Neural cell (in vitro differentiated cells): ENCODE measurements around the gene PSMG1. TPM values are rescaled to one million over a fixed set of nuclear protein-coding genes. Genes with fewer than 3 reads are reported as not detected.
"Not testable (repeated sequence)": the region's sequence is repeated elsewhere in the genome, so short reads cannot be mapped to it uniquely, and the experiment has no call there.

Experiments
- H2AFZ ChIP-seq: fragments of 200-600, 300-800 bp; sonication (generic), shearing (Covaris generic); 2 replicates; pipeline ENCODE4 v1.6.0; 2014; ENCODE audit warnings: low read depth, mild to moderate bottlenecking, antibody characterized with exemption, low read length, moderate library complexity
- H3F3A ChIP-seq: fragments of 200-600 bp; shearing (Covaris generic); 2 replicates; pipeline ENCODE4 v1.6.1; 2016; ENCODE audit warnings: mild to moderate bottlenecking, moderate library complexity, mixed read lengths, antibody characterized with exemption, low read length; ENCODE audit not compliant: insufficient read depth, poor library complexity, severe bottlenecking
- H3K27ac ChIP-seq: fragments of 200-600, 300-800 bp; sonication (generic), shearing (Covaris generic); 2 replicates; pipeline ENCODE4 v1.5.1; 2014; ENCODE audit warnings: mild to moderate bottlenecking, low read length, moderate library complexity
- H3K27me3 ChIP-seq: fragments of 300-800, 200-600 bp; sonication (generic), shearing (Covaris generic); 2 replicates; pipeline ENCODE4 v1.6.0; 2014; ENCODE audit warnings: mild to moderate bottlenecking, low read depth, low read length, moderate library complexity; ENCODE audit not compliant: insufficient read depth
- H3K36me3 ChIP-seq: fragments of 300-800, 200-600 bp; sonication (generic), shearing (Covaris generic); 2 replicates; pipeline ENCODE4 v1.5.1; 2014; ENCODE audit warnings: mild to moderate bottlenecking, antibody characterized with exemption, low read length, moderate library complexity; ENCODE audit not compliant: insufficient read depth
- H3K4me2 ChIP-seq: fragments of 300-800, 200-600 bp; sonication (generic), shearing (Covaris generic); 2 replicates; pipeline ENCODE4 v1.6.0; 2014; ENCODE audit warnings: mild to moderate bottlenecking, low read length
- H3K4me3 ChIP-seq: fragments of 300-800, 200-600 bp; sonication (generic), shearing (Covaris generic); 2 replicates; pipeline ENCODE4 v1.5.1; 2014; ENCODE audit warnings: mild to moderate bottlenecking, low read length, moderate library complexity
- H3K79me2 ChIP-seq: fragments of 200-600 bp; shearing (Covaris generic); replicated peaks from 2 replicates; pipeline ENCODE4 v1.6.0; 2014; ENCODE audit warnings: mild to moderate bottlenecking, low read length, moderate library complexity; ENCODE audit not compliant: insufficient read depth
- H3K9ac ChIP-seq: fragments of 300-800, 200-600 bp; sonication (generic), shearing (Covaris generic); 2 replicates; pipeline ENCODE4 v1.6.1; 2016; ENCODE audit warnings: mild to moderate bottlenecking, low read length, mixed read lengths
- H3K9me2 ChIP-seq: fragments of 200-600 bp; shearing (Covaris generic); 2 replicates; pipeline ENCODE4 v1.6.1; 2016; ENCODE audit warnings: mild to moderate bottlenecking, low read length, mixed read lengths; ENCODE audit not compliant: insufficient read depth
- H3K9me3 ChIP-seq: fragments of 200-600, 300-800 bp; sonication (generic), shearing (Covaris generic); 2 replicates; pipeline ENCODE4 v1.6.1; 2016; ENCODE audit warnings: mild to moderate bottlenecking, mixed run types, low read length, moderate library complexity, mixed read lengths
- H4K20me1 ChIP-seq: fragments of 200-600 bp; shearing (Covaris generic); 2 replicates; pipeline ENCODE4 v1.6.1; 2016; ENCODE audit warnings: mild to moderate bottlenecking, mixed run types; ENCODE audit not compliant: insufficient read depth
- CTCF ChIP-seq: fragments of 450-650 bp; IDR thresholded peaks from 2 replicates; pipeline ENCODE4 v1.5.1; 2014; ENCODE audit warnings: antibody characterized with exemption, mild to moderate bottlenecking, moderate library complexity; ENCODE audit not compliant: poor library complexity, severe bottlenecking
- EP300 ChIP-seq: fragments of 450-650 bp; conservative IDR thresholded peaks from 2 replicates; pipeline ENCODE4 v1.6.1; 2014; ENCODE audit warnings: antibody characterized with exemption, mild to moderate bottlenecking, moderate library complexity; ENCODE audit not compliant: poor library complexity, severe bottlenecking
- EZH2 ChIP-seq: fragments of 200-600, 300-800 bp; shearing (Covaris generic), sonication (generic); IDR thresholded peaks from 2 replicates; pipeline ENCODE4 v1.6.1; 2014; ENCODE audit warnings: antibody characterized with exemption, low read length, borderline replicate concordance, mild to moderate bottlenecking; ENCODE audit not compliant: insufficient read depth, poor library complexity, severe bottlenecking
- POLR2AphosphoS5 ChIP-seq: IDR thresholded peaks from 2 replicates; pipeline ENCODE4 v1.6.1; 2012
- REST ChIP-seq: IDR thresholded peaks from 2 replicates; pipeline ENCODE4 v1.6.1; 2012; ENCODE audit warnings: borderline replicate concordance
- SMC3 ChIP-seq: fragments of 450-650 bp; conservative IDR thresholded peaks from 2 replicates; pipeline ENCODE4 v1.6.1; 2014; ENCODE audit warnings: antibody characterized with exemption, mild to moderate bottlenecking, moderate library complexity; ENCODE audit not compliant: poor library complexity
- polyA plus RNA-seq: library from polyadenylated mRNA; depleted of rRNA; stranded (reverse); fragments of >200 nt; gene quantifications from 2 replicates; pipeline ENCODE4 v1.2.3, GENCODE V29; 2014

Gene PSMG1
- polyA plus RNA-seq, 1 donor from 2014 or later: 45.2 TPM

- Histone ChIP-seq H4K20me1 (no peaks in the 10 kb centered on the region), H3K4me3 (no peak overlapping the region), H3K79me2 (no peaks in the 10 kb centered on the region), H3F3A (no peaks in the 10 kb centered on the region), H2AFZ (no peak overlapping the region), H3K9me3 (no peaks in the 10 kb centered on the region), H3K9me2 (no peaks in the 10 kb centered on the region), H3K27me3 (no peaks in the 10 kb centered on the region), H3K27ac (no peak overlapping the region), H3K9ac (no peak overlapping the region), H3K36me3 (no peaks in the 10 kb centered on the region), H3K4me2 (no peak overlapping the region)
- TF ChIP-seq POLR2AphosphoS5 (no peak), EP300 (no peak), SMC3 (no peak)
These were observed 38.2 kb upstream of the PSMG1 start for GRCh38 chr21:39221282-39221996.

GRCh38 chr21:39220875-39221274 is 37.6 kb upstream of the PSMG1 start:
- not testable (repeated sequence) for H3K9me3 ChIP-seq, H2AFZ ChIP-seq, H3K79me2 ChIP-seq, H3K4me3 ChIP-seq, H3K9ac ChIP-seq, H3K36me3 ChIP-seq, H3F3A ChIP-seq, H4K20me1 ChIP-seq, H3K27ac ChIP-seq, H3K4me2 ChIP-seq, H3K9me2 ChIP-seq, H3K27me3 ChIP-seq

- H3K27ac ChIP-seq: no peak overlapping the region
- H3K4me3 ChIP-seq: no peak overlapping the region
- no peaks in the 10 kb centered on the region for H3K27me3 ChIP-seq
- no peak overlapping the region for H3K4me2 ChIP-seq
- TF ChIP-seq POLR2AphosphoS5 (no peak), EZH2 (no peak), CTCF (no peak), REST (no peak)
- H3K79me2 ChIP-seq: no peaks in the 10 kb centered on the region
- H3F3A ChIP-seq: no peaks in the 10 kb centered on the region
- no peak overlapping the region for H2AFZ ChIP-seq
- no peaks in the 10 kb centered on the region for H3K9me3 ChIP-seq
- H3K9me2 ChIP-seq: no peaks in the 10 kb centered on the region
- no peak overlapping the region for H3K9ac ChIP-seq
- no peaks in the 10 kb centered on the region for H3K36me3 ChIP-seq
- H4K20me1 ChIP-seq: no peaks in the 10 kb centered on the region
These were observed 36.9 kb upstream of the PSMG1 start for GRCh38 chr21:39220150-39220549.
